ENCODE data around the gene CETN1.
A peak's percentile ranks its signal among the peaks of the same experiment; 100 is the strongest.

The CETN1 gene

GRCh38 chr18:629269-630150 lies 49.3 kb downstream of the CETN1 start:
- no peak for DNase-seq (ENCODE audit: low read depth)
- H3K4me3 ChIP-seq (ENCODE audit: low read depth, low read length) = no peak overlapping the region
- TF ChIP-seq CTCF (IDR thresholded peaks at IDR 0.05; ENCODE audit: low read depth, low read length, missing control alignments) = peak; percentile 30

GRCh38 chr18:631560-631959 lies 51.4 kb downstream of the CETN1 start:
- DNase-seq (ENCODE audit: low read depth) = no peak
- no peak for TF ChIP-seq CTCF (IDR thresholded peaks at IDR 0.05; ENCODE audit: low read depth, low read length, missing control alignments)
- no peak overlapping the region for H3K4me3 ChIP-seq (ENCODE audit: low read depth, low read length)

Data from GM12864 (cell line).